HG03159 (cell line): ENCODE results near the gene GGN.
A peak's percentile ranks its signal among the peaks of the same experiment; 100 is the strongest.
"Not testable (repeated sequence)": the region's sequence is repeated elsewhere in the genome, so short reads cannot be mapped to it uniquely, and the experiment has no call there.

ENCODE experiments used
- ATAC-seq: cut with Tn5 transposase; IDR thresholded peaks from one replicate; pipeline ENCODE4 v1.9.1; 2021; ENCODE audit warnings: mild to moderate bottlenecking, moderate library complexity; ENCODE audit not compliant: unreplicated experiment

Gene GGN

GRCh38 chr19:38362946-38363688 is 24.7 kb downstream of the GGN start:
- not testable (repeated sequence) for ATAC-seq

- peak; percentile 41 for ATAC-seq
Observed at GRCh38 chr19:38362076-38362945, 25.5 kb downstream of the GGN start.

GRCh38 chr19:38361633-38362075 is 26.2 kb downstream of the GGN start:
- peak; percentile 60 for ATAC-seq

GRCh38 chr19:38360839-38361631 is 26.8 kb downstream of the GGN start:
- no peak for ATAC-seq

GRCh38 chr19:38360351-38360750 is 27.5 kb downstream of the GGN start:
- no peak for ATAC-seq

- ATAC-seq = no peak
Observed at GRCh38 chr19:38359242-38360021, 28.4 kb downstream of the GGN start.

GRCh38 chr19:38358071-38358470 is 29.8 kb downstream of the GGN start:
- ATAC-seq = no peak

- ATAC-seq = no peak
Observed at GRCh38 chr19:38355728-38356725, 31.8 kb downstream of the GGN start.

- ATAC-seq = no peak
Observed at GRCh38 chr19:38352611-38353010, 35.2 kb downstream of the GGN start.

- ATAC-seq = no peak
Observed at GRCh38 chr19:38351865-38352395, 35.9 kb downstream of the GGN start.

- no peak for ATAC-seq
Observed at GRCh38 chr19:38350883-38351282, 37.0 kb downstream of the GGN start.

- no peak for ATAC-seq
Observed at GRCh38 chr19:38346837-38347236, 41.0 kb downstream of the GGN start.

GRCh38 chr19:38340927-38341326 is 46.9 kb downstream of the GGN start:
- ATAC-seq = no peak

GRCh38 chr19:38339011-38339410 is 48.8 kb downstream of the GGN start:
- not testable (repeated sequence) for ATAC-seq

- ATAC-seq = no peak
Observed at GRCh38 chr19:38337360-38337653, 50.5 kb downstream of the GGN start.

GRCh38 chr19:38336638-38337359 is 51.0 kb downstream of the GGN start:
- ATAC-seq = peak; percentile 47

- peak; percentile 63 for ATAC-seq
Observed at GRCh38 chr19:38335949-38336637, 51.7 kb downstream of the GGN start.
